ENCODE results near the gene STK16.

Gene STK16

GRCh38 chr2:219214141-219214540 is 31.1 kb upstream of the STK16 start:
- DNase-seq (ENCODE audit: low spot score) = no peak

DNA sequence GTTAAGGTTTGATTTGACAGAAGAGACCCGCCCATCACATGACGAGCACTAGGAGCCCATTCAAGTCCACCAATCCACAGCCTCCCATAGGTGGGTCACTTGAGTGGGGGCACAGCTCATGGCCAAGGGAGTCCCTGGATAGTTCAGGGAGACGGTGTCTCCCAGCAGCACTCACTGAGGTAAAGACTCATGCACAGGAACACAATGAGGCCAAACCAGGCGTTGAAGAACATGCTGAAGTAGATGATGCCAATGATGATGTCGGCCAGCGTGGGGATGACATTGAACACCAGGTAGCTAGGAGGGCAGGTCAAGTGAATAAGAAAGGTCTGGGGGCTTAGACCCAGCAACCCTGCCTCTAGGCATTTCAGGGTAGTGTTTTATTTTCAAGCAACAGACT is 30.5 kb upstream of the STK16 start:
- no peak for DNase-seq (ENCODE audit: low spot score)

GRCh38 chr2:219215871-219216534 is 29.3 kb upstream of the STK16 start:
- no peak for DNase-seq (ENCODE audit: low spot score)

- no peak for DNase-seq (ENCODE audit: low spot score)
Measured at GRCh38 chr2:219216535-219216915, 28.8 kb upstream of the STK16 start.

DNA sequence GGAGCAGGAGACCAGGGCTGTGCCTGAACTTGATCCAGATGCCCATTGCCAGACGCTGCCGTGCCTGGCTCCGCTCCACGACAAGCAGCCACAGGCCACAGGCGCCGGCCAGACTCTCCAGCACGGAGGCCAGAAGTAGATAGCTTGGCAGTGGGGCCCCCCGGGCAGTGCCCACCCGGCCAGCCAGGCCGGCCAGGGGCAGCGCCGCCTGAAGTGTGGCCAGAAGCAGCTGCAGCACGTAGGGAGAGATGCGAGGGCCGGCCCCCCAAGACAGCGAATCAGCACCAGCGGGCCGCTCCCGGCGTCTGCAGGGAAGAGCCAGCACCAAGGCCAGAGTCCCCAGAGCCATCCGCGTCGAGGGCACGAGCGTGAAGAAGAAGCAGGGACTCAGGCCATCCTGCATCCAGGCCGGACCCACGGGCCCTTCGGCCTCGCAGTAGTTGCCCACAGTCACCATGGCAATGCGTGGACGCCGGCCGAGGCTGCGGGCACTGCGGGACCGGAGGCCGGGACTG is 27.0 kb upstream of the STK16 start:
- DNase-seq (ENCODE audit: low spot score) = peak; percentile 82

DNA sequence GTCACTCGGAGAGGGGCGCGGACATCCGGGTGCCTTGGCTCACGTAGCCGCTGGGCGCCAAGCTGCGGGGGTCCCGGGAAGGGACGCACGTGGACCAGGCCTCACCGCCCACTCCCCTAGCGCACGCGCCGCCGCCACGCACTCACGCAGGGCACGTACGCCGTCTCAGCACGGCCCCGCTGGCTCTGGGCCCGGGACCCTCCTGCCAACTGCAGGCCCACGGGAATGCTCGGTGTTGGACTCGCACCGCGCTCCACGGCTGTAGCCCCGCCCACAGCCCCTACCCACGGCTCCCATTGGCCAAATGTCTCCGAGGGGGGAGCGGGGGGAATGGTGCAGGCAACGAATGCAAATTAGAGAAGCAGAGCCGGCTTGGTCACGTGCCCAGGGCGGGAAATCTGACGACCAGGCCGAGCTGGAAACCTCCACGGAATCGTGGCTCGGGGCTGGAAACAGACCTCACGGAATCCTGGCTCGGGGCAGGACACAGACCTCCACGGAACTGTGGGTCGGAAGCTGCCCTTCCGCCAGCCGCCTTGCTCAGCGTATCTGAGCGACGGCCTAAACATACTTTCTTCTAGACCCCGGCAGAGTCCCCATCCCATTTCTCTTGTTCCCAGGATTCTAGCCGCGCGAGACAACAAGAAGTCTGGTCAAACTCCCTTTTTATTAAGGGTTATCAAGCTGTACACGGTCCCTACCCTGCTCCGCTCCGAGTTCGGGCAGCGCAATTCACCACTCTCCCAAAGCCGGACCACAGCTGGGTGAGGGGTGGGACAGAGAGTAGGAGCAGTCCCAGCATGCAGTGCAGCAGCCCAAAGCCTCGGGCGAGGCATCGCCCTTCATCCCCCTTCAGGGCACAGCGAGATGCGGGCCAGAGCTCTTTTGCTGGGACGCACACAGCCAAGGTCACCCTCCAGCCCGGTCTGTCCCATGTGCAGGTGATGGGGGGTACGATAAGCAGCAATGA is 26.3 kb upstream of the STK16 start, which contains the start of gene ABCB6:
Gene ABCB6 (minus strand): TSS at position 227 of the 970 bp plus-strand sequence. CDS start 285 bp downstream, outside the sequence.
- DNase-seq (ENCODE audit: low spot score) = peak; percentile 97

DNA sequence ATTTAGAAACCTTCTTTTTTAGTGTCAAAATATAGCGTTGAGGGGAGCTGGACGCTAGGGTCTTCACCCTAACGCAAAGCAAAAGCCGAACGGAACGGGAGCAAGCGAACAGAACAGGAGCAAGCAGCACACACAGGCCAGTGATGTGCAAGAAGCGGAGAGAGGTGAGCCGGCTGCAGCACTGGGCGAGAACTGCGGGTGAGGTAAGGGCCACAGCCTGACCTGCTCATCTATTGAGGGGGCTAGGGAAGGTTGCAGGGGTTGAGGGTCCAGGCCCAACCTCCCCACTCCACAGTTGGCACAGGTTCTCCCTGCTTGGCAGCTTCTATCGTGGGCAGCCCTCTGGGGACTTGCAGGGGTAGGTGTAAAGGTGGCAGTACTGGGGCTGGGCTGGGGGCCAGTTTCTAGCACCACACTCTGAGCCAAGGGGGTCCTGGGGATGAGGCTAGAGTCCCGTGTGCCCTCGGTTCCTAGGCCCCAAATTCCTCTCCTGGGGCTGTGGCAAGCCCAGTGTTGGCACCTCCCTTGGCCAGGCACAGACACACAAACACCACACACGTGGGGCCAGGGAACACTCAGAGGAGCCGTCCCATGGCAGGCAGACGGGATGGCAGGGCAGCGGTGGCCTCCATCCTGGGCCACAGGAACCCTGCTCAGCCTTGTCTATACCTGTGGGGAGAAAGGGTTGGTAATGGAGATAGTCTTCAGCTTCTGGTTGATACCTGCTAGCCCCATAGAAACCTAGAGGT is 25.3 kb upstream of the STK16 start:
- no peak for DNase-seq (ENCODE audit: low spot score)

DNA sequence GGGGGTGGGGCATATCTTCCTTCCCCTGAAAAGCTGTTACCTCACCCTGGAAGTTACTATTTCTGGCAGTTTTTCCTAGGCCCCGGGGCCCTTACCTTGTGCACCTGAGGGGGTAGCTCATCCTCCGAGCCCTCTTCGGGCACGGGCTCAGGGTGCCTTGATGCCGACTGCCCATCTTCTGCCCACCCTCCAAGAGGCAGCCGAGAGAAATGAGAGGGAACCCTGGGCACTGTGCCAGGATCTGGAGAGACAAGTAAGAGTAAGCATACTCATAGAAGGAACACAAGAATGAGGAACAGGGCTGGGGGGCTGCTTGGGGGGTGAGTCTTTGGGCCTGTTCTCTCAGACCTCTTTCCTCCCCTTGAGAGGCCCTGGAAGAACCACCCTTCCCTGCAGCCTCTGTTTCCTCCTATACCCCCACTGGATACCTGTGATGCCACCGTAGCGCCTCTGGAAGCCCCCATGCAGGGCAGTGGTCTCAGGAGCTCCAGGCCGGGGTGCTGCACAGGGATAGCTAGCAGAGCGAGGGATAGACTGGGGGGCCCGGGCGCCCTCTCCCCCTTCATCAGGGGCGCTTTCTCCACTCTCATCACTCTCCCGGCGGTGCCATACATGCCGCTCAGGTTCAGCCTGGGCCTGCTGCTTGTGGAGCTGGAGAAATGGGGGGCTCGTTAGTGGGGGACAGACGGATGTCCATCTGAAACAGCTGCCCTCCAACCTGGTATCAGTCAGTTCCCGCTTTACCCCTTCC is 24.5 kb upstream of the STK16 start:
- DNase-seq (ENCODE audit: low spot score) = no peak

DNA sequence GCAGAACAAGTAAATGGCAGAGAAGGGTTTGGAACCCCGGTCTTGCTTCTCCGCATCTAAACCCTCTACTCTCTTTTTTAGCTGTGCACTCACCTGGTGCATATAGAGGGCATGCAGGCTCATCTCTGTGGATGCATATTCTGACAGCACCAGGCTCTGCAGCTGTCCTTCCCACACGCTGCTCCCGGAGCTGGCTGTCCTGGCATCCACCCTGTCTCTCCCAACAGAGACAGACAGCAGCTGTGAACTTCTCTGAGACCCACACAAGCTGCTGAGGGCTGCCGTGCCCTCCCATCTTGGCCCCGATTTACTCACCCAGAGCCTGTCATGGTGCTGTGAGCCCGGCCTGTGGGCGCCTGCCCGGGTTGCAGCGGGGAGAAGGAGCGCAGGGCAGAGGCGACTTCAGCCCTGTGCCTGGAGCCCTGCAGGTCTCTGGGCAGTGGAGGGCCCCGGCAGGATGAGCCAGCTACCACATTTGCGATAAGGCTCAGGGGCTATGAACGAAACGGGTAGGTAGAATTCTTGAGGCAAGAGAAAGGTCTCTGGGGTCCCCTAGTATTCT is 23.2 kb upstream of the STK16 start:
- no peak for DNase-seq (ENCODE audit: low spot score)

GRCh38 chr2:219223831-219224610 is 21.3 kb upstream of the STK16 start:
- no peak for DNase-seq (ENCODE audit: low spot score)

- no peak for DNase-seq (ENCODE audit: low spot score)
Measured at GRCh38 chr2:219225350-219225749, 19.9 kb upstream of the STK16 start.

GRCh38 chr2:219228041-219228910 is 17.0 kb upstream of the STK16 start:
- peak; percentile 37 for DNase-seq (ENCODE audit: low spot score)

GRCh38 chr2:219228911-219229304 is 16.4 kb upstream of the STK16 start:
- DNase-seq (ENCODE audit: low spot score) = no peak

GRCh38 chr2:219229305-219230058 is 15.8 kb upstream of the STK16 start, which contains the start of the genes ANKZF1 and ATG9A:
ANKZF1 (plus strand) TSS chr2:219229806; CDS start chr2:219230258, 452 bp downstream.
ATG9A (minus strand) TSS chr2:219229636; CDS start chr2:219228024, 1,612 bp downstream.
- DNase-seq (ENCODE audit: low spot score) = peak; percentile 100

DNA sequence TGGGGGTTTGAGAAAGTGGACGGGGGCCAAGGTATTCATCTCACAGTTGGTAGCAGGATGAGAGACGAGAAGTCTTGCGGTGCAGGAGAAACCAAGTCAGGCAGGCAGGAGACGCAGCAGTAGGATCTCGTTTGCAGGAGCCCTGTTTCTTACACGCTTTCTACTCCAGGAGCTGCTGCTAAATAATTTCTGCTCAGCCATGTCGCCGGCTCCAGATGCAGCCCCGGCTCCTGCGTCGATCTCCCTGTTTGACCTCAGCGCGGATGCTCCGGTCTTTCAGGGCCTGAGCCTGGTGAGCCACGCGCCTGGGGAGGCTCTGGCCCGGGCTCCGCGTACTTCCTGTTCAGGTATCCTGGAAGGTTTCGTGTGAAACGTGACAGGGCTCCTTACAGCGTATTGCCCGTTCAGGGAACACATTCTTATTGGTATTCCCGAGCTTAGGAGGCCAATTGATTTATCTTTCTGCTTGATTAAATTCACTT is 15.2 kb upstream of the STK16 start:
- DNase-seq (ENCODE audit: low spot score) = peak; percentile 45

DNA sequence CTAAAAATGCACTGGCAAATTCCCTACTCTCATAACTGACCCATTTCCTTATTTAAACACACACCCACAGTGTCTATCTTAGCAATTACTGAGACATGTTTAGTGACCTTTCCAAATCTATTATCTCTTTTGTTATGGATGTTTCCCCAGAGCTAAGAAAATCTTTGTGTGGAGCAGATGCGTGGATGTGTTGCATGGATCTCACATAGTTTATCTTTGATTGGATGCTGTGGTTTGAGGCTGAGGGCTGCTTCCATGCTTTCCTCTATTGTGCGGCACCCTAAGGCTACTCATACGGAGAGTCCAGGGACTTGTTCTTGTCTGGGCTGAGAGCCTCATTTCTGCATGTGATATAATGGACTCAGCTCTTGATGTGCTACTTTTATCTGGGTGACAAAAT is 10.9 kb upstream of the STK16 start:
- no peak for DNase-seq (ENCODE audit: low spot score)

DNA sequence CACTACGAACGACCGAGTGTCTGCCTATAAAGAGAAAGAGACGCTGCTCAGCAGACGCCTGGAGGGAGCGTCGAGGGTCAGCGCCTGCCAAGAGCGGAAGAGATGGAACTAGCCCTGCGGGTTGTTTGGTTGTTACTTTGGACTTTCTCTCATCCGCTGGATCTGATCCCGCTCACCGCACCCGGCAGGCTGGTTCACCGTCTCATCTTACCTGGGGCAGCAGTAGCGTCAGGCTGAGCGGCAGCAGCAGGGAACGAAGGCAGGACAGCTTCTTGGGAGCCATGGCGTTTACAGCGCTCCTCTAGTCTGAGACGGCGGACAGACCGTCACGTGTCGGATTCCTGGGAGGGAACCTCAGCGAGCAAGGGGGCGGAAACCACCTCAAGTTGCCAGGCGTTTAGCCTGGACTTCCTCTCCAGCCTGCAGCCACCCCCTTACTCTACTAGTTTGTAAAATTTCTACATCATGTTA is 2.0 kb upstream of the STK16 start:
- no peak for DNase-seq (ENCODE audit: low spot score)

DNA sequence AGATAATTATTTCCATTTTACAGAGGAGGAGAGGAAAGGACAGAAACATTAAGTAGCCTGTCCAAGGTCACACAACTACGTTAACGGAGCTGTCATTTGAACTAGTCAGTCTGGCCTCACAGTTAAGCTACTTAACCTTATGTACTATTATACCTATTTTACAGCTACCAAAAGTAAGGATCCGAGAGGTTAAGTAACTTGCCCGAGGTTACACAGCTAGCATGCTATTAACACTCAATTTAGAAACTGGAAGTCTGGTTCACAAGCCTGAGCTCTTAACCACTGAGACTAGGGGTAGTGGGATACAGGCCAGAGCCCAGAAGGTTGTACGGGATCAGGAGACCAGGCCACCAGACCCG is 511 bp upstream of the STK16 start:
- no peak for DNase-seq (ENCODE audit: low spot score)

All from hepatic stellate cell (primary cell).